Uterus (tissue), 4 donors: ENCODE data around the gene TFB1M. TPM values are rescaled to one million over a fixed set of nuclear protein-coding genes. Genes with fewer than 3 reads are reported as not detected.

Experiments
- DNase-seq, 2 donors: peaks; one replicate each; pipeline ENCODE4 v3.0.0-alpha.2; 2019 to 2020
- H3K27ac ChIP-seq, 2 donors: fragments of 200-600 bp; sonication (generic); 1 replicate in 1 of 2; 2 replicates in 1 of 2; pipeline ENCODE4 v1.5.1; 2016 to 2018
- H3K27me3 ChIP-seq, 2 donors: fragments of 200-600 bp; sonication (generic); one replicate each; pipeline ENCODE4 v1.5.1; 2018 to 2019; ENCODE audit warnings: control low read depth in 1 of 2
- H3K36me3 ChIP-seq, 2 donors: fragments of 200-600 bp; sonication (generic); one replicate each; pipeline ENCODE4 v1.5.1; 2019; ENCODE audit warnings: control low read depth in 1 of 2
- H3K4me1 ChIP-seq, 2 donors: fragments of 200-600 bp; sonication (generic); one replicate each; pipeline ENCODE4 v1.5.1; 2018 to 2019; ENCODE audit warnings: control low read depth in 1 of 2
- H3K4me3 ChIP-seq, 2 donors: fragments of 200-600 bp; sonication (generic); 1 replicate in 1 of 2; 2 replicates in 1 of 2; pipeline ENCODE4 v1.5.1; 2018 to 2019; ENCODE audit warnings: mild to moderate bottlenecking in 1 of 2
- H3K9me3 ChIP-seq, 2 donors: fragments of 200-600 bp; sonication (generic); one replicate each; pipeline ENCODE4 v1.5.1; 2019; ENCODE audit warnings: control low read depth in 1 of 2
- CTCF ChIP-seq, 4 experiments: fragments of 200-600 bp in 2 of 4; fragments of 450-650 bp in 2 of 4; sonication (generic) in 2 of 4; IDR thresholded peaks; one replicate each; pipeline ENCODE4 v1.5.1; 2016 to 2019; ENCODE audit warnings: antibody characterized with exemption in 4 of 4, mild to moderate bottlenecking in 2 of 4, moderate library complexity in 1 of 4
- POLR2A ChIP-seq, 2 donors: fragments of 450-650 bp; IDR thresholded peaks; one replicate each; pipeline ENCODE4 v1.6.1; 2016; ENCODE audit warnings: antibody characterized with exemption in 2 of 2, mild to moderate bottlenecking in 1 of 2, moderate library complexity in 1 of 2
- intact Hi-C: fragments of 100-400 bp; cut with DNase I; formaldehyde crosslinking; loops from one replicate; pipeline ENCODE4 v1.15.1; 2023; ENCODE audit warnings: low total_unique reads
- total RNA-seq, 4 donors: library from RNA; depleted of rRNA in 3 of 4; stranded (reverse); fragments of >200 nt in 3 of 4; gene quantifications; one replicate each; pipeline versions ENCODE4 v1.1.0 to v1.2.4, GENCODE V29; 2014 to 2023
- donor health status: DM: yes; HTN: yes; CAD: no.

The TFB1M gene
- total RNA-seq, 4 donors from 2014 or later: 0.59 to 46.1 (median 20.9) TPM

- no peaks in the 10 kb centered on the region for H3K27me3 ChIP-seq
- TF ChIP-seq CTCF (IDR thresholded peaks at IDR 0.05): no peak
- no peak for TF ChIP-seq POLR2A (IDR thresholded peaks at IDR 0.05)
- intact Hi-C loops: no loop called here
- DNase-seq: no peak
- H3K27ac ChIP-seq: no peak overlapping the region
- H3K9me3 ChIP-seq: no peaks in the 10 kb centered on the region
- H3K4me3 ChIP-seq: no peak overlapping the region
- no peaks in the 10 kb centered on the region for H3K4me1 ChIP-seq
- no peaks in the 10 kb centered on the region for H3K36me3 ChIP-seq
Observed at GRCh38 chr6:155259897-155260296, 54.4 kb downstream of the TFB1M start.

GRCh38 chr6:155259204-155259603, 55.1 kb downstream of the TFB1M start:
- Histone ChIP-seq H3K4me3 (no peak overlapping the region), H3K9me3 (no peaks in the 10 kb centered on the region), H3K27me3 (no peaks in the 10 kb centered on the region), H3K4me1 (no peaks in the 10 kb centered on the region), H3K36me3 (no peaks in the 10 kb centered on the region), H3K27ac (no peak overlapping the region)
- intact Hi-C loops: no loop called here
- TF ChIP-seq CTCF (IDR thresholded peaks at IDR 0.05): no peak
- no peak for TF ChIP-seq POLR2A (IDR thresholded peaks at IDR 0.05)
- no peak for DNase-seq

- DNase-seq: no peak
- intact Hi-C loops: no loop called here
- Histone ChIP-seq H3K4me1 (no peaks in the 10 kb centered on the region), H3K27me3 (no peaks in the 10 kb centered on the region), H3K27ac (no peak overlapping the region), H3K4me3 (no peak overlapping the region), H3K9me3 (no peaks in the 10 kb centered on the region), H3K36me3 (no peaks in the 10 kb centered on the region)
- TF ChIP-seq POLR2A (IDR thresholded peaks at IDR 0.05) (no peak), CTCF (IDR thresholded peaks at IDR 0.05) (no peak)
Observed at GRCh38 chr6:155257796-155258195, 56.5 kb downstream of the TFB1M start.

- no peak for DNase-seq
- H3K27ac ChIP-seq: no peak overlapping the region
- TF ChIP-seq CTCF (IDR thresholded peaks at IDR 0.05): no peak
- no peak for TF ChIP-seq POLR2A (IDR thresholded peaks at IDR 0.05)
- H3K36me3 ChIP-seq: no peaks in the 10 kb centered on the region
- H3K4me3 ChIP-seq: no peak overlapping the region
- no peaks in the 10 kb centered on the region for H3K4me1 ChIP-seq
- intact Hi-C loops: no loop called here
- no peaks in the 10 kb centered on the region for H3K27me3 ChIP-seq
- H3K9me3 ChIP-seq: no peaks in the 10 kb centered on the region
Observed at GRCh38 chr6:155256122-155256795, 58.0 kb downstream of the TFB1M start.

GRCh38 chr6:155254139-155254538, 60.1 kb downstream of the TFB1M start:
- intact Hi-C loops: no loop called here
- Histone ChIP-seq H3K9me3 (no peaks in the 10 kb centered on the region), H3K36me3 (no peaks in the 10 kb centered on the region), H3K4me3 (no peak overlapping the region), H3K27ac (no peak overlapping the region), H3K27me3 (no peaks in the 10 kb centered on the region), H3K4me1 (no peaks in the 10 kb centered on the region)
- DNase-seq: no peak
- TF ChIP-seq CTCF (IDR thresholded peaks at IDR 0.05) (no peak), POLR2A (IDR thresholded peaks at IDR 0.05) (no peak)
